ENCODE measurements around the gene PDZD4. TPM values are rescaled to one million over a fixed set of nuclear protein-coding genes. Genes with fewer than 3 reads are reported as not detected.

Gene PDZD4
- total and polyA plus RNA-seq, 4 donors: 0.15 to 1.8 (median 0.69) TPM

DNA sequence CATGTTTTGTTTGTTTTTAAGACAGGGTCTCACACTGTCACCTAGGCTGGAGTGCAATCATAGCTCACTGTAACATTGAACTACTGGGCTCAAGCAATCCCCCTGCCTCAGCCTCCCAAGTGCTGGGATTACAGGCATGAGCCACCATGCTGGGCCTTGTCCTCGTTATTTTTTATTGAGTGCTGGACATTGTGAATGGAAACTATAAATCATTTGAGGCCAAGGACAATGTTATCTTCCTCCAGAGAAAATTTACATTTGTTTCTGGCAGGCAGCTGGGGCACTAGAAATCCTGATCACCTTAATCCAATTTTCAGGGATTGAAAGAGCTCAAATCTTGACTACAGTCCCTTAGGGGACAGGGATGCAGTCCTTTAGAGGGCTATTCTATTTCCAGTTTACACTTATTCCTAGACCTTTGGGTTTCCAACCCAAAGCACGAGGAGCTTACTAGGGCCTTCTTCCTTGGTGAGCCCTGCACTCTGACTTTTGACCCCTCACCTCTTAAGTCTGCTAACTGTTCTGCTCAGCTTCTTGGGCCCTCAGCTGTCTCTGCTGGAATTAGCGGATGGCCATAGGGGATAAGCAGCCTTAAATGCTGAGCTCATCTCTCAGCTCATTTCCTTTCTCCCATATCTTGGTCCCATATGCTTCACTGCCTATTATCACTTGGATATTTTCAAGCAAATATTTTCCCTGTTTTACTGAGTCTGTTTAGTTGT lies 23.0 kb upstream of the PDZD4 start:
- Histone ChIP-seq H3K27ac (ENCODE audit: low read depth in 1 of 2, low read length in 2 of 2) (no peak overlapping the region), H3K36me3 (ENCODE audit: control insufficient read depth in 4 of 4, insufficient read depth in 3 of 4, low read depth in 1 of 4, low read length in 3 of 4) (no peaks in the 10 kb centered on the region), H3K4me1 (ENCODE audit: control insufficient read depth in 4 of 4, insufficient read depth in 4 of 4, low read length in 3 of 4) (no peaks in the 10 kb centered on the region), H3K9me3 (ENCODE audit: control insufficient read depth in 4 of 4, low read length in 3 of 4) (peaks cover 0 to 4% (median 0%) of the 10 kb centered on the region in 4 donors), H3K9ac (ENCODE audit: low read depth in 1 of 2, low read length in 2 of 2) (no peak overlapping the region), H3K4me3 (ENCODE audit: low read depth in 1 of 3, low read length in 3 of 3) (no peak overlapping the region), H3K27me3 (ENCODE audit: control insufficient read depth in 4 of 4, insufficient read depth in 4 of 4, low read length in 3 of 4) (peaks cover 0 to 3% (median 0%) of the 10 kb centered on the region in 4 donors)
- WGBS: 77% methylated on average over 3 of the region's 3 CpGs
- DNase-seq (ENCODE audit: low spot score): no peak
- TF ChIP-seq RXRA (IDR thresholded peaks at IDR 0.05) (no peak), FOXA1 (IDR thresholded peaks at IDR 0.05) (no peak), RAD21 (IDR thresholded peaks at IDR 0.05) (no peak), MAX (IDR thresholded peaks at IDR 0.05) (no peak), FOXA2 (IDR thresholded peaks at IDR 0.05) (no peak), HNF4A (conservative IDR thresholded peaks at IDR 0.05) (no peak), ZBTB33 (IDR thresholded peaks at IDR 0.05) (no peak), HNF4G (IDR thresholded peaks at IDR 0.05) (no peak), EGR1 (IDR thresholded peaks at IDR 0.05; ENCODE audit: low read depth in 2 of 2) (no peak), JUND (IDR thresholded peaks at IDR 0.05) (no peak), REST (IDR thresholded peaks at IDR 0.05) (no peak), TAF1 (conservative IDR thresholded peaks at IDR 0.05) (no peak)
- TF ChIP-seq, protein P1, sequence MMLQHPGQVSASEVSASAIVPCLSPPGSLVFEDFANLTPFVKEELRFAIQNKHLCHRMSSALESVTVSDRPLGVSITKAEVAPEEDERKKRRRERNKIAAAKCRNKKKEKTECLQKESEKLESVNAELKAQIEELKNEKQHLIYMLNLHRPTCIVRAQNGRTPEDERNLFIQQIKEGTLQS (IDR thresholded peaks at IDR 0.05): no peak

DNA sequence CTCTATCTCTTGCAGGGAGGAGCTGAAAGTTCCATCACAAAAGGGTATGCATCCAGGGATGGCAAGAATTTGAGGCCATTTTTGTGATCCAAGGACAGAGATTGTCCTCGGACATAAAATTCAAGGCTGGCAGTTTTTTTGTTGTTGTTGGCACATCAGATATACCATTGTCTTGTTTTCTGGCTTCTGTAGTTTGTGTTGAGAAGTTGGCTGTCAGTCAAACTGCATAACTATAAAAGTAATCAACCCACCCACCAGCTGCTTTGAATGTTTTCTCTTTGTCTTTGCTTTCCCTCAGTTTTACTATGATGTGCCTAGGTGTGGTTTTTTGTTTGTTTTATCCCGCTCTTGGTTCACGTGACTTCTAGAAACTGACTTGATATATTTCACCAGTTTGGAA lies 21.6 kb upstream of the PDZD4 start:
- Histone ChIP-seq H3K36me3 (ENCODE audit: control insufficient read depth in 4 of 4, insufficient read depth in 3 of 4, low read depth in 1 of 4, low read length in 3 of 4) (no peaks in the 10 kb centered on the region), H3K27ac (ENCODE audit: low read depth in 1 of 2, low read length in 2 of 2) (no peak overlapping the region), H3K27me3 (ENCODE audit: control insufficient read depth in 4 of 4, insufficient read depth in 4 of 4, low read length in 3 of 4) (peaks cover 0 to 8% (median 0%) of the 10 kb centered on the region in 4 donors), H3K4me3 (ENCODE audit: low read depth in 1 of 3, low read length in 3 of 3) (no peak overlapping the region), H3K4me1 (ENCODE audit: control insufficient read depth in 4 of 4, insufficient read depth in 4 of 4, low read length in 3 of 4) (no peaks in the 10 kb centered on the region), H3K9me3 (ENCODE audit: control insufficient read depth in 4 of 4, low read length in 3 of 4) (peaks cover 0 to 4% (median 0%) of the 10 kb centered on the region in 4 donors), H3K9ac (ENCODE audit: low read depth in 1 of 2, low read length in 2 of 2) (no peak overlapping the region)
- DNase-seq (ENCODE audit: low spot score): no peak
- no peak for TF ChIP-seq SP1 (IDR thresholded peaks at IDR 0.05)
- no peak for TF ChIP-seq MAX (IDR thresholded peaks at IDR 0.05)
- TF ChIP-seq RXRA (IDR thresholded peaks at IDR 0.05): no peak
- TF ChIP-seq RAD21 (IDR thresholded peaks at IDR 0.05): no peak
- TF ChIP-seq TAF1 (conservative IDR thresholded peaks at IDR 0.05): no peak
- WGBS: 79% methylated on average over 3 of the region's 3 CpGs

Data from liver (tissue), 9 donors.